HCT116 (cell line): ENCODE results near the gene CFDP1. TPM values are rescaled to one million over a fixed set of nuclear protein-coding genes. Genes with fewer than 3 reads are reported as not detected.

Experiments
- ATAC-seq: fragments of 200-7000 bp; cut with Tn5 transposase; 2 replicates; pipeline ENCODE4 v1.9.1; 2020; ENCODE audit warnings: mild to moderate bottlenecking, moderate library complexity
- BruUV-seq: library from RNA; stranded (reverse); fragments of 400-500 nt; replicated peaks from 2 replicates; lab custom pipeline; 2021; lab: Mats Ljungman, UMichigan
- CTCF ChIA-PET: fragments of 300-600 bp; sonication (Branson Sonifier 250); formaldehyde crosslinking; loops from one replicate; lab custom pipeline; 2021; ENCODE audit warnings: antibody characterized with exemption; lab: Charles Lee
- POLR2A ChIA-PET: fragments of 300-600, 350-600 bp; sonication (Branson Sonifier 250); formaldehyde crosslinking; loops from one replicate; lab custom pipeline; 2021; ENCODE audit warnings: antibody characterized with exemption; lab: Charles Lee
- RAD21 ChIA-PET, 2 experiments: fragments of 300-600 bp; sonication (Branson Sonifier 250); formaldehyde crosslinking; loops; one replicate each; lab custom pipeline; 2023; ENCODE audit warnings: low total read pairs in 2 of 2; ENCODE audit not compliant: uncharacterized antibody in 2 of 2, unreplicated experiment in 2 of 2, low non-redundant PET in 1 of 2; lab: Charles Lee
- DNase-seq: peaks from one replicate; pipeline ENCODE4 v3.0.0-alpha.2; 2010; ENCODE audit warnings: low read depth, low spot score
- H2AFZ ChIP-seq: fragments of 200-600 bp; shearing (Covaris generic), sonication (generic); 2 replicates; pipeline ENCODE4 v1.6.1; 2017; ENCODE audit warnings: low read depth, mixed run types, mixed read lengths, antibody characterized with exemption, low read length; ENCODE audit not compliant: poor library complexity, severe bottlenecking
- H3K27ac ChIP-seq: 2 replicates; pipeline ENCODE4 v1.5.1; 2012; ENCODE audit warnings: low read depth, low read length
- H3K27me3 ChIP-seq: fragments of 200-600 bp; sonication (generic); 2 replicates; pipeline ENCODE4 v1.6.1; 2016; ENCODE audit warnings: mixed run types, low read length, mixed read lengths; ENCODE audit not compliant: insufficient read depth
- H3K36me3 ChIP-seq, 2 experiments: fragments of 200-500 bp in 1 of 2; fragments of 200-600 bp in 1 of 2; sonication (Bioruptor generic) in 1 of 2; sonication (generic) in 1 of 2; 2 replicates each; pipeline versions ENCODE4 v1.5.1 to v1.6.1; 2014 to 2016; ENCODE audit warnings: low read length in 2 of 2, inconsistent platforms in 1 of 2, mixed read lengths in 1 of 2, mixed run types in 1 of 2; ENCODE audit not compliant: insufficient read depth in 2 of 2, control insufficient read depth in 1 of 2
- H3K4me1 ChIP-seq, 2 experiments: fragments of 200-600 bp in 1 of 2; sonication (generic) in 1 of 2; 2 replicates each; pipeline versions ENCODE4 v1.5.1 to v1.6.1; 2012 to 2017; ENCODE audit warnings: low read length in 2 of 2, inconsistent platforms in 1 of 2, mild to moderate bottlenecking in 1 of 2, mixed read lengths in 1 of 2, mixed run types in 1 of 2, moderate library complexity in 1 of 2; ENCODE audit not compliant: insufficient read depth in 2 of 2, control insufficient read depth in 1 of 2
- H3K4me2 ChIP-seq: fragments of 200-600 bp; sonication (generic); 2 replicates; pipeline ENCODE4 v1.6.1; 2017; ENCODE audit warnings: mixed run types, low read length, mixed read lengths
- H3K4me3 ChIP-seq, 2 experiments: fragments of 200-600 bp in 1 of 2; sonication (generic) in 1 of 2; replicated peaks in 1 of 2; 2 replicates each; pipeline ENCODE4 v1.5.1; 2011 to 2016; ENCODE audit warnings: low read length in 2 of 2, control low read depth in 1 of 2, low read depth in 1 of 2, mild to moderate bottlenecking in 1 of 2, mixed read lengths in 1 of 2, mixed run types in 1 of 2
- H3K79me2 ChIP-seq: fragments of 200-600 bp; sonication (generic); 2 replicates; pipeline ENCODE4 v1.6.1; 2017; ENCODE audit warnings: mild to moderate bottlenecking, mixed run types, low read length, moderate library complexity, mixed read lengths; ENCODE audit not compliant: insufficient read depth
- H3K9ac ChIP-seq: fragments of 200-600 bp; sonication (generic); 2 replicates; pipeline ENCODE4 v1.6.1; 2016; ENCODE audit warnings: low read length, mixed read lengths
- H3K9me2 ChIP-seq: fragments of 200-600 bp; sonication (generic), shearing (Covaris generic); 2 replicates; pipeline ENCODE4 v1.6.1; 2017; ENCODE audit warnings: mixed run types, mild to moderate bottlenecking, moderate library complexity; ENCODE audit not compliant: insufficient read depth
- H3K9me3 ChIP-seq, 2 experiments: fragments of 200-500 bp in 1 of 2; fragments of 200-600 bp in 1 of 2; sonication (Bioruptor generic) in 1 of 2; sonication (generic) in 1 of 2; 2 replicates each; pipeline ENCODE4 v1.6.1; 2014 to 2017; ENCODE audit warnings: low read length in 2 of 2, mixed read lengths in 2 of 2, inconsistent platforms in 1 of 2, low read depth in 1 of 2, mild to moderate bottlenecking in 1 of 2, mixed run types in 1 of 2, moderate library complexity in 1 of 2; ENCODE audit not compliant: control insufficient read depth in 1 of 2, insufficient read depth in 1 of 2
- H4K20me1 ChIP-seq: fragments of 200-600 bp; sonication (generic), shearing (Covaris generic); 2 replicates; pipeline ENCODE4 v1.6.1; 2017; ENCODE audit warnings: mixed run types, mild to moderate bottlenecking, moderate library complexity; ENCODE audit not compliant: insufficient read depth
- POLR2A ChIP-seq: IDR thresholded peaks from 2 replicates; pipeline ENCODE4 v1.7.0; 2011; ENCODE audit warnings: borderline replicate concordance; ENCODE audit not compliant: insufficient read depth, insufficient read length; ENCODE audit errors: extremely low read depth
- POLR2AphosphoS5 ChIP-seq: IDR thresholded peaks from 2 replicates; pipeline ENCODE4 v1.6.1; 2011; ENCODE audit warnings: mild to moderate bottlenecking, low read depth, low read length, moderate library complexity
- REST ChIP-seq: IDR thresholded peaks from 2 replicates; pipeline ENCODE4 v1.6.1; 2012; ENCODE audit warnings: low read depth
- YY1 ChIP-seq: IDR thresholded peaks from 2 replicates; pipeline ENCODE4 v1.6.1; 2011; ENCODE audit warnings: low read length, low read depth, moderate library complexity, mild to moderate bottlenecking; ENCODE audit not compliant: insufficient replicate concordance; ENCODE audit errors: extremely low read depth
- ZFX ChIP-seq: fragments of 450-650 bp; IDR thresholded peaks from 2 replicates; pipeline ENCODE4 v1.6.1; 2017
- intact Hi-C: fragments of 100-400 bp; cut with micrococcal nuclease; formaldehyde crosslinking; loops from 2 replicates; pipeline ENCODE4 v1.10.0; 2022
- total RNA-seq: library from RNA; stranded (reverse); gene quantifications from one replicate; pipeline ENCODE4 v1.2.1, GENCODE V29; 2021; ENCODE audit not compliant: unreplicated experiment
- TF ChIP-seq, protein P1 (sequence below): IDR thresholded peaks from 2 replicates; pipeline ENCODE4 v1.6.1; 2012
- TF ChIP-seq, protein P2 (sequence below), 3 experiments: fragments of 200-600 bp in 1 of 3; sonication (generic) in 1 of 3; IDR thresholded peaks in 2 of 3; conservative IDR thresholded peaks in 1 of 3; 2 replicates each; pipeline ENCODE4 v1.5.1; 2012 to 2017; ENCODE audit warnings: low read depth in 2 of 3, low read length in 2 of 3, antibody characterized with exemption in 1 of 3, borderline replicate concordance in 1 of 3, control low read depth in 1 of 3, mild to moderate bottlenecking in 1 of 3, mixed read lengths in 1 of 3, mixed run types in 1 of 3, moderate library complexity in 1 of 3; ENCODE audit not compliant: insufficient read depth in 1 of 3

The CFDP1 gene
- total RNA-seq, 1 experiment from 2014 or later = 45.3 TPM

DNA sequence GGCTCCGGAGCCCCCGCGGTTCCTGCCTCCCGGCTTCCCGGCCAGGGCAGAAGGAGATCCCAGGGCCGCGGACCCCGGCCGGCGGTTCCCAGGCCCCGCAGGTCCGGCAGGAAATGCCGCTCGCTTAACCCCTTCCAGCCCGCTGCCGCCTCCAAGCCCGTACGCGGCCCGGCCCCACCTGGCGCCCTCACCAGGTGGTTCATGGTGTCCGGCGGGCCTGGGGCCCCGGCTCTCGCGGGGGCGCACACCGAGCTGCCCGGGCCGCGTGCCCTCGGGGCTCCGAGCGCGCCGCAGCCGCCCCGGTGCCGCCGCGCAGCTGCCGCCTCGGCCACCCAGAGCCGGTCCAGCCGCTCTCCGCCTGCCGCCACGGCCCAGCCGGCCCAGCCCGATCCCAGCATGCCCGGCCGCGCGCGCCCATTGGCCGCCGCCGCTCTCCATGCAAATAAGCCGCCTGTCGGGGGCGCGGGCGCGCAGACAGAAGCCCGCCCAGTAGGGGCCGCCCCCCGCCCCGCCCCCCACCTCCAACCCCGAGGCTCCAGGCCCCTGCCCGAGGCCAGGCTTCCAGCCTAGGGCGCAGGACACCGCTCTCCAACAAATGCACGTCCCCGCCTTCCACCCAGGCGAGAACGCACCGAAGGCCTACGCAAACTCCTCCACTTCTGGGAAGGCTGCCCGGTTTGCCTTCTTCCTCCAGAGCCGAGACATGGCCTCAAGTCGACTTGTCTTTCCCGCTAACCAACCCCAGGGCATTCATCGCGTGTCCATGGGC lies 181.8 kb downstream of the CFDP1 start, which contains the start of gene BCAR1:
Gene BCAR1 (minus strand): TSS at position 345 of the 769 bp plus-strand sequence. CDS start 142 bp downstream, at position 203.
- Histone ChIP-seq H3K27me3 (no peaks in the 10 kb centered on the region), H3K9me3 (no peaks in the 10 kb centered on the region), H3K4me3 (peak within 1 kb of the TSS; percentile 73 to 87), H3K9ac (peak within 1 kb of the TSS; percentile 91), H3K36me3 (no peaks in the 10 kb centered on the region; a peak in 1 of 4 replicates), H3K79me2 (peaks cover 75% of the 10 kb centered on the region), H3K27ac (peak within 1 kb of the TSS; percentile 93), H2AFZ (no peak within 1 kb of the TSS), H3K4me2 (peak within 1 kb of the TSS; percentile 85), H3K4me1 (peaks cover 57 to 85% of the 10 kb centered on the region in 2 experiments), H4K20me1 (no peaks in the 10 kb centered on the region), H3K9me2 (no peaks in the 10 kb centered on the region)
- intact Hi-C loops = loop anchor here (1.0 to 2.0 kb wide), 2 partner anchors 13 to 54 kb away; no protein-coding TSS in a partner anchor
- ChIA-PET CTCF (interaction anchor here (1.4 kb wide), 1 partner anchor 134 kb away, joined by 5 read pairs; no protein-coding TSS in a partner anchor), POLR2A (interaction anchor here (1.1 kb wide), 1 partner anchor 134 kb away, joined by 3 read pairs; no protein-coding TSS in a partner anchor), RAD21 (no interaction called here)
- no peak for DNase-seq
- ATAC-seq = peak; percentile 88
- TF ChIP-seq, protein P1, sequence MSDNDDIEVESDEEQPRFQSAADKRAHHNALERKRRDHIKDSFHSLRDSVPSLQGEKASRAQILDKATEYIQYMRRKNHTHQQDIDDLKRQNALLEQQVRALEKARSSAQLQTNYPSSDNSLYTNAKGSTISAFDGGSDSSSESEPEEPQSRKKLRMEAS = no peak
- TF ChIP-seq POLR2AphosphoS5 = peak; percentile 55; the same call in 1 of the 2 replicates
- peak; percentile 92; the same call in 1 of the 2 replicates for TF ChIP-seq ZFX
- TF ChIP-seq YY1 = peak; percentile 18
- TF ChIP-seq, protein P2, sequence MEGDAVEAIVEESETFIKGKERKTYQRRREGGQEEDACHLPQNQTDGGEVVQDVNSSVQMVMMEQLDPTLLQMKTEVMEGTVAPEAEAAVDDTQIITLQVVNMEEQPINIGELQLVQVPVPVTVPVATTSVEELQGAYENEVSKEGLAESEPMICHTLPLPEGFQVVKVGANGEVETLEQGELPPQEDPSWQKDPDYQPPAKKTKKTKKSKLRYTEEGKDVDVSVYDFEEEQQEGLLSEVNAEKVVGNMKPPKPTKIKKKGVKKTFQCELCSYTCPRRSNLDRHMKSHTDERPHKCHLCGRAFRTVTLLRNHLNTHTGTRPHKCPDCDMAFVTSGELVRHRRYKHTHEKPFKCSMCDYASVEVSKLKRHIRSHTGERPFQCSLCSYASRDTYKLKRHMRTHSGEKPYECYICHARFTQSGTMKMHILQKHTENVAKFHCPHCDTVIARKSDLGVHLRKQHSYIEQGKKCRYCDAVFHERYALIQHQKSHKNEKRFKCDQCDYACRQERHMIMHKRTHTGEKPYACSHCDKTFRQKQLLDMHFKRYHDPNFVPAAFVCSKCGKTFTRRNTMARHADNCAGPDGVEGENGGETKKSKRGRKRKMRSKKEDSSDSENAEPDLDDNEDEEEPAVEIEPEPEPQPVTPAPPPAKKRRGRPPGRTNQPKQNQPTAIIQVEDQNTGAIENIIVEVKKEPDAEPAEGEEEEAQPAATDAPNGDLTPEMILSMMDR (IDR thresholded peaks at IDR 0.05 in 2 of 3, conservative IDR thresholded peaks at IDR 0.05 in 1 of 3; ENCODE audit: borderline replicate concordance in 1 of 3, insufficient read depth in 1 of 3, low read depth in 2 of 3, low read length in 2 of 3) = peak in 1 of 3 experiments; percentile 1; a peak in 1 of 6 replicates
- TF ChIP-seq POLR2A = peak; percentile 57
- TF ChIP-seq REST = no peak
- BruUV-seq = no TSS peak
